ENCODE results near the gene APOA5. TPM values are rescaled to one million over a fixed set of nuclear protein-coding genes. Genes with fewer than 3 reads are reported as not detected.

Gene APOA5
- total RNA-seq, 1 donor from 2014 or later = not detected

DNA sequence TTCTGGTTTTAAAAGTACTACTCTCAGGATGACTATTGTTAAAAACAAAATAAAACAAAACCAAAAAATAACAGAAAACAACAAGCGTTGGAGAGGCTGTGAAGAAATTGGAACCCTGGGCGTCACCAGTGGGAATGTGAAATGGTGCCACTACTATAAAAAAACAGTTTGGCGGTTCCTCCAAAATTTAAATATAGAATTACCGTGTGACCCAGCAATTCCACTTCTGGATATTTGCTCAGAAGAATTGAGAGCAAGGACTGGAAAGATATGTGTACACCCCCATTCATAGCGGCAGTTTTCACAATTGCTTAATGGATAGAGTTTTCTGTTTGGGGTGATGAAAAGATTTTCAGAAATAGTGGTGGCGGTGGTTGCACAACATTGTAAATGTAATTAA lies 22.8 kb upstream of the APOA5 start:
- TF ChIP-seq CTCF (IDR thresholded peaks at IDR 0.05) (no peak), EZH2phosphoT487 (IDR thresholded peaks at IDR 0.05) (no peak), EZH2 (IDR thresholded peaks at IDR 0.05) (no peak)
- Mint-ChIP-seq H3K27ac (no peak overlapping the region), H3K27me3 (ENCODE audit: insufficient read depth, low read depth) (peaks cover 2% of the 10 kb centered on the region), H3K36me3 (no peaks in the 10 kb centered on the region), H3K4me3 (no peak overlapping the region), H3K9me3 (no peaks in the 10 kb centered on the region), H3K4me1 (no peaks in the 10 kb centered on the region)
- Histone ChIP-seq H3K9me3 (ENCODE audit: low read depth) (no peaks in the 10 kb centered on the region), H3K27me3 (no peaks in the 10 kb centered on the region), H3K4me2 (no peak overlapping the region), H3K4me1 (no peaks in the 10 kb centered on the region), H3F3A (ENCODE audit: low read depth) (peaks cover 3% of the 10 kb centered on the region), H3K79me2 (ENCODE audit: low read depth) (no peaks in the 10 kb centered on the region), H3K9ac (no peak overlapping the region), H3K36me3 (no peaks in the 10 kb centered on the region), H3K4me3 (no peak overlapping the region), H4K20me1 (ENCODE audit: low read depth) (no peaks in the 10 kb centered on the region), H3K27ac (no peak overlapping the region), H2AFZ (replicated peaks) (no peak overlapping the region)
- no peak for DNase-seq (ENCODE audit: low spot score)

DNA sequence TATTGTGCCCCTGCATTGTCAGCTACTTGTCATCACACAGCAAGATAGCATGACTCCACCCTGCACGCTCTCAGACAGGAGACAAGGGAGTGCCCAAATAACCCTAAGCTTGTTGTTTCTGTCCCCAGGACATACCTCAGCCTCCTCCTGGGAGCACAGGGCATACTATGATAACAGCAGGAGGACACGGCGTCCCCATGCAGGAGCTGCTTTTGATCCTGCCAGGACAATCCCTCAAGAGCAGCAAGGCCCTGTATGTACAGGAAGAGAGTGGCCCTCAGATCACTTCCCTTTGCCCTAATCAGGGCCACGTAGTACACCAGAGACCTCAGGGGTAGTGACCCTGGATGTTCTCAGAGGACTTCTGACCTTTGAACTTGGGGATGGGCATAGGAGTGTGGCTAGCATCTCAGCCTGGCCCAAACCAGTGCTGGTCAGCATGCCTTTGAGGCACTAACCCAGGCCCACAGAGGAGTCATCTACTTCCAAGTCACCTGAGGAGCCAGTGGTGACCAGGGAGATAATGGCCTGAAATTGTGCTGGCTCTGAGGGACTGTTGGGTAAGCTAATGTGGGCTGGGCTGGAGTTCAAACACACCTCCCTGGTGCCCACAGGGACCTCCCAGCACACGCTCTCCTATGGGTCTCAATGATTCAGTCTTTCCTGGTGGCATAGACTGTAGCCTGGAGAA lies 22.2 kb upstream of the APOA5 start:
- peaks cover 3% of the 10 kb centered on the region for H3F3A ChIP-seq (ENCODE audit: low read depth)
- no peak overlapping the region for H3K27ac ChIP-seq
- H3K27me3 ChIP-seq = no peaks in the 10 kb centered on the region
- H3K4me2 ChIP-seq = no peak overlapping the region
- H4K20me1 ChIP-seq (ENCODE audit: low read depth) = no peaks in the 10 kb centered on the region
- no peak for DNase-seq (ENCODE audit: low spot score)
- Mint-ChIP-seq H3K27me3 (ENCODE audit: insufficient read depth, low read depth) (peaks cover 4% of the 10 kb centered on the region), H3K27ac (peak overlapping the region; percentile 18), H3K4me1 (no peaks in the 10 kb centered on the region), H3K36me3 (no peaks in the 10 kb centered on the region), H3K9me3 (no peaks in the 10 kb centered on the region), H3K4me3 (no peak overlapping the region)
- H3K4me3 ChIP-seq = no peak overlapping the region
- H3K9ac ChIP-seq = no peak overlapping the region
- no peak for TF ChIP-seq EZH2 (IDR thresholded peaks at IDR 0.05)
- TF ChIP-seq CTCF (IDR thresholded peaks at IDR 0.05) = no peak
- TF ChIP-seq EZH2phosphoT487 (IDR thresholded peaks at IDR 0.05) = no peak
- H2AFZ ChIP-seq (replicated peaks) = no peak overlapping the region
- no peaks in the 10 kb centered on the region for H3K9me3 ChIP-seq (ENCODE audit: low read depth)
- H3K79me2 ChIP-seq (ENCODE audit: low read depth) = no peaks in the 10 kb centered on the region
- no peaks in the 10 kb centered on the region for H3K36me3 ChIP-seq
- H3K4me1 ChIP-seq = no peaks in the 10 kb centered on the region

- no peaks in the 10 kb centered on the region for H3K9me3 Mint-ChIP-seq
- Histone ChIP-seq H3K4me2 (no peak overlapping the region), H3K9me3 (ENCODE audit: low read depth) (no peaks in the 10 kb centered on the region), H3K4me3 (no peak overlapping the region), H3K27ac (no peak overlapping the region), H2AFZ (replicated peaks) (no peak overlapping the region), H4K20me1 (ENCODE audit: low read depth) (no peaks in the 10 kb centered on the region), H3K36me3 (no peaks in the 10 kb centered on the region), H3K79me2 (ENCODE audit: low read depth) (no peaks in the 10 kb centered on the region), H3K9ac (no peak overlapping the region), H3K4me1 (no peaks in the 10 kb centered on the region), H3F3A (ENCODE audit: low read depth) (peaks cover 3% of the 10 kb centered on the region), H3K27me3 (no peaks in the 10 kb centered on the region)
- no peaks in the 10 kb centered on the region for H3K4me1 Mint-ChIP-seq
- H3K27me3 Mint-ChIP-seq (ENCODE audit: insufficient read depth, low read depth) = peaks cover 7% of the 10 kb centered on the region
- DNase-seq (ENCODE audit: low spot score) = no peak
- no peaks in the 10 kb centered on the region for H3K36me3 Mint-ChIP-seq
- TF ChIP-seq EZH2phosphoT487 (IDR thresholded peaks at IDR 0.05) = no peak
- no peak for TF ChIP-seq CTCF (IDR thresholded peaks at IDR 0.05)
- no peak for TF ChIP-seq EZH2 (IDR thresholded peaks at IDR 0.05)
- H3K4me3 Mint-ChIP-seq = no peak overlapping the region
- H3K27ac Mint-ChIP-seq = no peak overlapping the region
Observed at GRCh38 chr11:116813170-116813569, 21.5 kb upstream of the APOA5 start.

Measured in neural progenitor cell (in vitro differentiated cells).